GM12878 (cell line): Measurements from ENCODE around the gene CCDC117. TPM values are rescaled to one million over a fixed set of nuclear protein-coding genes. Genes with fewer than 3 reads are reported as not detected.
A peak's percentile ranks its signal among the peaks of the same experiment; 100 is the strongest.

Experiments used
- ATAC-seq: fragments of 200-7000 bp; cut with Tn5 transposase; 3 replicates; pipeline ENCODE4 v1.9.1; 2020; ENCODE audit warnings: mild to moderate bottlenecking, moderate library complexity
- BruUV-seq: library from RNA; stranded (reverse); fragments of 400-500 nt; replicated peaks from 2 replicates; lab custom pipeline; 2021; lab: Mats Ljungman, UMichigan
- CTCF ChIA-PET: fragments of 300-600 bp; sonication (Branson Sonifier 250); formaldehyde crosslinking; extraction: SDS; loops from one replicate; lab custom pipeline; 2021; ENCODE audit warnings: inconsistent platforms; lab: Yijun Ruan, JAX
- POLR2A ChIA-PET: fragments of 350-600 bp; formaldehyde crosslinking; extraction: SDS; loops from one replicate; lab custom pipeline; 2021; ENCODE audit warnings: inconsistent platforms; lab: Charles Lee
- RAD21 ChIA-PET: fragments of 300-600 bp; sonication (Branson Sonifier 250); formaldehyde crosslinking; loops from one replicate; lab custom pipeline; 2023; ENCODE audit warnings: antibody characterized with exemption; ENCODE audit not compliant: unreplicated experiment; lab: Charles Lee
- SMC1A ChIA-PET: fragments of 300-600 bp; sonication (Branson Sonifier 250); formaldehyde crosslinking; loops from one replicate; lab custom pipeline; 2023; ENCODE audit not compliant: unreplicated experiment, uncharacterized antibody; lab: Charles Lee
- DNase-seq: peaks from one replicate; pipeline ENCODE4 v3.0.0-alpha.2; 2011; ENCODE audit warnings: low read depth, low spot score
- FAIRE-seq: peaks from 3 replicates; lab custom pipeline; 2011; peaks lifted over from hg19 to GRCh38; lab: Jason Lieb, UNC
- H2AFZ ChIP-seq: 2 replicates; pipeline ENCODE4 v1.6.0; 2011; ENCODE audit warnings: low read depth, low read length, control low read depth; ENCODE audit not compliant: control insufficient read depth
- H3K27ac ChIP-seq: 2 replicates; pipeline ENCODE4 v1.5.1; 2011; ENCODE audit warnings: control low read depth; ENCODE audit not compliant: control insufficient read depth, insufficient read depth
- H3K27me3 ChIP-seq, 2 experiments: replicated peaks in 1 of 2; 2 replicates each; pipeline versions ENCODE4 v1.6.0 to v1.6.1; 2011; ENCODE audit warnings: low read length in 1 of 2; ENCODE audit not compliant: control insufficient read depth in 2 of 2, insufficient read depth in 2 of 2
- H3K36me3 ChIP-seq, 2 experiments: 2 replicates each; pipeline ENCODE4 v1.5.1; 2011; ENCODE audit warnings: low read length in 1 of 2; ENCODE audit not compliant: control insufficient read depth in 2 of 2, insufficient read depth in 2 of 2
- H3K4me1 ChIP-seq: 2 replicates; pipeline ENCODE4 v1.6.1; 2011; ENCODE audit warnings: mild to moderate bottlenecking, low read length, moderate library complexity, mixed read lengths; ENCODE audit not compliant: control insufficient read depth, insufficient read depth
- H3K4me2 ChIP-seq: 2 replicates; pipeline ENCODE4 v1.6.0; 2011; ENCODE audit warnings: control low read depth; ENCODE audit not compliant: control insufficient read depth, insufficient read depth
- H3K4me3 ChIP-seq: fragments of 200-600 bp; sonication (generic); 2 replicates; pipeline ENCODE4 v1.5.1; 2016
- H3K79me2 ChIP-seq: 2 replicates; pipeline ENCODE4 v1.6.0; 2011; ENCODE audit warnings: low read length; ENCODE audit not compliant: control insufficient read depth, insufficient read depth
- H3K9ac ChIP-seq: 2 replicates; pipeline ENCODE4 v1.8.0; 2011; ENCODE audit warnings: low read length, control low read depth, mixed read lengths; ENCODE audit not compliant: control insufficient read depth, insufficient read depth
- H3K9me3 ChIP-seq: replicated peaks from 3 replicates; pipeline ENCODE4 v1.5.1; 2011; ENCODE audit warnings: mild to moderate bottlenecking, low read length; ENCODE audit not compliant: control insufficient read depth, insufficient read depth
- H4K20me1 ChIP-seq: 2 replicates; pipeline ENCODE4 v1.6.0; 2011; ENCODE audit not compliant: control insufficient read depth, insufficient read depth
- BMI1 ChIP-seq: fragments of 450-650 bp; IDR thresholded peaks from 2 replicates; pipeline ENCODE4 v1.6.1; 2016; ENCODE audit warnings: mild to moderate bottlenecking, moderate library complexity, borderline replicate concordance
- E2F4 ChIP-seq: IDR thresholded peaks from 2 replicates; pipeline ENCODE4 v1.6.1; 2012; ENCODE audit warnings: low read depth, low read length, improper control_type of control experiment
- NFYB ChIP-seq: IDR thresholded peaks from 2 replicates; pipeline ENCODE4 v1.6.1; 2011; ENCODE audit warnings: low read depth, mild to moderate bottlenecking, low read length, improper control_type of control experiment, moderate library complexity; ENCODE audit not compliant: insufficient read depth
- RELA ChIP-seq: fragments of 450-650 bp; IDR thresholded peaks from 2 replicates; pipeline ENCODE4 v1.8.0; 2014; ENCODE audit warnings: borderline replicate concordance; ENCODE audit not compliant: partially characterized antibody
- YBX1 ChIP-seq: fragments of 450-650 bp; IDR thresholded peaks from 2 replicates; pipeline ENCODE4 v1.6.1; 2016; ENCODE audit warnings: antibody characterized with exemption
- ZNF24 ChIP-seq: fragments of 450-650 bp; IDR thresholded peaks from 2 replicates; pipeline ENCODE4 v1.6.1; 2017; ENCODE audit warnings: antibody characterized with exemption, mild to moderate bottlenecking
- ZSCAN29 ChIP-seq: fragments of 450-650 bp; IDR thresholded peaks from 2 replicates; pipeline ENCODE4 v1.6.1; 2017; ENCODE audit warnings: mild to moderate bottlenecking, moderate library complexity
- WGBS: methylation state at CpG from one replicate; pipeline ENCODE4 v1.1.6; 2016; ENCODE audit warnings: low lambda C conversion rate; ENCODE audit not compliant: insufficient replicate concordance, insufficient coverage; ENCODE audit errors: missing lambda C conversion rate; 5-methylcytosine and 5-hydroxymethylcytosine counted together
- in situ Hi-C: fragments of 300-500 bp; cut with MboI; formaldehyde crosslinking; loops from 9 replicates; pipeline ENCODE4 v1.14.3; 2018; ENCODE audit warnings: mixed read lengths
- intact Hi-C: fragments of 100-400 bp; cut with micrococcal nuclease; formaldehyde crosslinking; loops from one replicate; pipeline ENCODE4 v1.14.2; 2022; ENCODE audit not compliant: unreplicated experiment
- polyA plus RNA-seq, 11 experiments: library from polyadenylated mRNA; depleted of rRNA in 4 of 11; unstranded in 6 of 11; stranded (reverse) in 5 of 11; fragments of >200 nt; fragmentation: Nextera tagmentation in 4 of 11; fragmentation: Illumina TruSeq in 1 of 11; extraction: Ambion mirVana in 4 of 11; extraction: Trizol in 1 of 11; gene quantifications; 1 replicate in 1 of 11; 2 replicates in 10 of 11; pipeline versions ENCODE4 v1.2.1 to v1.2.3, GENCODE V29; 2011 to 2016; ENCODE audit warnings: inconsistent platforms in 2 of 11, missing spikeins in 2 of 11, low read depth in 1 of 11
- total RNA-seq, 4 experiments: library from RNA; depleted of rRNA in 3 of 4; stranded (reverse); fragments of >200 nt in 3 of 4; fragmentation: Illumina TruSeq in 1 of 4; extraction: Trizol in 1 of 4; gene quantifications; 2 replicates each; pipeline versions ENCODE4 v1.2.1 to v1.2.3, GENCODE V29; 2013 to 2021

The CCDC117 gene
- total and polyA plus RNA-seq, 10 of the 15 experiments (the other 5 are each of a cell fraction or from before 2014, with no cell fraction given) = 6.3 to 32.2 (median 20.6) TPM

GRCh38 chr22:28780296-28780695 is 7.8 kb downstream of the CCDC117 start:
- TF ChIP-seq ZNF24 = peak; percentile 86
- no peak for TF ChIP-seq NFYB
- TF ChIP-seq YBX1 = no peak
- no peak for TF ChIP-seq E2F4
- no peak for TF ChIP-seq BMI1
- TF ChIP-seq ZSCAN29 = no peak
- no peak for TF ChIP-seq RELA
- RAD21 ChIA-PET = no interaction called here
- no peak for DNase-seq

More at GRCh38 chr22:28780296-28780695, 7.8 kb downstream of the CCDC117 start:
- H3K27ac ChIP-seq = no peak overlapping the region
- ATAC-seq (no peak), FAIRE-seq (no peak)
- WGBS = 44% methylated on average over 1 of the region's 1 CpG
- no peaks in the 10 kb centered on the region for H3K4me1 ChIP-seq
- H4K20me1 ChIP-seq = no peaks in the 10 kb centered on the region
- H3K9ac ChIP-seq = no peak overlapping the region
- in situ Hi-C loops = no loop called here
- no peak overlapping the region for H3K4me3 ChIP-seq
- no peak overlapping the region for H2AFZ ChIP-seq
- no TSS peak for BruUV-seq
- intact Hi-C loops = no loop called here
- no peak overlapping the region for H3K4me2 ChIP-seq
- H3K79me2 ChIP-seq = no peaks in the 10 kb centered on the region; the same call in 1 of the 2 replicates
- H3K36me3 ChIP-seq = peaks cover 3 to 35% of the 10 kb centered on the region in 2 experiments
- ChIA-PET POLR2A (interaction anchor here (1.2 kb wide), 1 partner anchor 19 kb away, joined by 3 read pairs; no protein-coding TSS in a partner anchor), CTCF (interaction anchor here (1.5 kb wide), 1 partner anchor 11 kb away, joined by 5 read pairs; no protein-coding TSS in a partner anchor), SMC1A (interaction anchor here (0.9 to 3.6 kb wide), 5 partner anchors 10 to 261 kb away, joined by 3 to 16 read pairs (median 3); no protein-coding TSS in a partner anchor)
- no peaks in the 10 kb centered on the region for H3K27me3 ChIP-seq
- no peaks in the 10 kb centered on the region; the same call in 2 of the 3 replicates for H3K9me3 ChIP-seq
